Mesothelial cell of epicardium (in vitro differentiated cells): ENCODE measurements around the gene PBX4. TPM values are rescaled to one million over a fixed set of nuclear protein-coding genes. Genes with fewer than 3 reads are reported as not detected.

Source experiments
- DNase-seq, 2 experiments: peaks; one replicate each; pipeline ENCODE4 v3.0.0; 2021; ENCODE audit warnings: low spot score in 2 of 2; ENCODE audit not compliant: unreplicated experiment in 2 of 2
- H3K27ac Mint-ChIP-seq: 2 replicates; pipeline ENCODE4 v1.8.0; 2021; ENCODE audit warnings: mixed read lengths
- H3K27me3 Mint-ChIP-seq: 2 replicates; pipeline ENCODE4 v1.8.0; 2021; ENCODE audit warnings: low read depth, mixed read lengths
- H3K36me3 Mint-ChIP-seq: 2 replicates; pipeline ENCODE4 v1.8.0; 2021; ENCODE audit warnings: mixed read lengths
- H3K4me1 Mint-ChIP-seq: 2 replicates; pipeline ENCODE4 v1.8.0; 2021; ENCODE audit warnings: mixed read lengths
- H3K4me3 Mint-ChIP-seq: 2 replicates; pipeline ENCODE4 v1.8.0; 2021; ENCODE audit warnings: mild to moderate bottlenecking, moderate library complexity, mixed read lengths
- H3K9me3 Mint-ChIP-seq: 2 replicates; pipeline ENCODE4 v1.8.0; 2021; ENCODE audit warnings: mixed read lengths
- CTCF ChIP-seq: fragments of 200-600 bp; sonication (generic); IDR thresholded peaks from one replicate; pipeline ENCODE4 v1.5.0; 2021; ENCODE audit warnings: antibody characterized with exemption; ENCODE audit not compliant: unreplicated experiment
- total RNA-seq: library from RNA; stranded (reverse); gene quantifications from 3 replicates; pipeline ENCODE4 v1.2.1, GENCODE V29; 2021

The PBX4 gene
- total RNA-seq, 1 donor from 2014 or later = 12.8 TPM

GRCh38 chr19:19537075-19538048 is 81.1 kb downstream of the PBX4 start:
- no peaks in the 10 kb centered on the region for H3K36me3 Mint-ChIP-seq
- H3K4me3 Mint-ChIP-seq = peak overlapping the region; percentile 70
- peaks cover 6% of the 10 kb centered on the region for H3K27me3 Mint-ChIP-seq
- DNase-seq = no peak
- H3K4me1 Mint-ChIP-seq = peaks cover 26% of the 10 kb centered on the region
- no peak for TF ChIP-seq CTCF
- H3K9me3 Mint-ChIP-seq = no peaks in the 10 kb centered on the region
- no peak overlapping the region for H3K27ac Mint-ChIP-seq

GRCh38 chr19:19535311-19536191 is 82.9 kb downstream of the PBX4 start:
- no peaks in the 10 kb centered on the region for H3K36me3 Mint-ChIP-seq
- H3K4me3 Mint-ChIP-seq = no peak overlapping the region
- TF ChIP-seq CTCF = no peak
- no peaks in the 10 kb centered on the region for H3K9me3 Mint-ChIP-seq
- peaks cover 30% of the 10 kb centered on the region for H3K4me1 Mint-ChIP-seq
- peaks cover 6% of the 10 kb centered on the region for H3K27me3 Mint-ChIP-seq
- no peak overlapping the region for H3K27ac Mint-ChIP-seq
- no peak for DNase-seq

GRCh38 chr19:19534556-19535265 is 83.8 kb downstream of the PBX4 start:
- Mint-ChIP-seq H3K27me3 (peaks cover 6% of the 10 kb centered on the region), H3K4me1 (peaks cover 30% of the 10 kb centered on the region), H3K9me3 (no peaks in the 10 kb centered on the region), H3K27ac (no peak overlapping the region), H3K36me3 (no peaks in the 10 kb centered on the region), H3K4me3 (no peak overlapping the region)
- DNase-seq = no peak
- TF ChIP-seq CTCF = no peak

- DNase-seq = no peak
- no peak for TF ChIP-seq CTCF
- Mint-ChIP-seq H3K9me3 (no peaks in the 10 kb centered on the region), H3K27ac (peak overlapping the region; percentile 35), H3K27me3 (peaks cover 4% of the 10 kb centered on the region), H3K4me1 (peaks cover 28% of the 10 kb centered on the region), H3K4me3 (no peak overlapping the region), H3K36me3 (peaks cover 1% of the 10 kb centered on the region)
Observed at GRCh38 chr19:19533841-19534240, 84.6 kb downstream of the PBX4 start.
